HL-60 (cell line): ENCODE data around the gene QRICH1.

Experiments used
- GABPA ChIP-seq: IDR thresholded peaks from 2 replicates; pipeline ENCODE4 v1.6.1; 2012; ENCODE audit warnings: low read depth
- POLR2AphosphoS5 ChIP-seq: IDR thresholded peaks from 2 replicates; pipeline ENCODE4 v1.6.1; 2012; ENCODE audit warnings: low read depth
- REST ChIP-seq: IDR thresholded peaks from 2 replicates; pipeline ENCODE4 v1.6.1; 2012; ENCODE audit warnings: low read depth; ENCODE audit not compliant: insufficient replicate concordance
- TF ChIP-seq, protein P1 (sequence below): IDR thresholded peaks from one replicate; pipeline ENCODE4 v1.5.1; 2011; ENCODE audit warnings: low read length, control low read depth, inconsistent platforms; ENCODE audit not compliant: insufficient read depth

DNA sequence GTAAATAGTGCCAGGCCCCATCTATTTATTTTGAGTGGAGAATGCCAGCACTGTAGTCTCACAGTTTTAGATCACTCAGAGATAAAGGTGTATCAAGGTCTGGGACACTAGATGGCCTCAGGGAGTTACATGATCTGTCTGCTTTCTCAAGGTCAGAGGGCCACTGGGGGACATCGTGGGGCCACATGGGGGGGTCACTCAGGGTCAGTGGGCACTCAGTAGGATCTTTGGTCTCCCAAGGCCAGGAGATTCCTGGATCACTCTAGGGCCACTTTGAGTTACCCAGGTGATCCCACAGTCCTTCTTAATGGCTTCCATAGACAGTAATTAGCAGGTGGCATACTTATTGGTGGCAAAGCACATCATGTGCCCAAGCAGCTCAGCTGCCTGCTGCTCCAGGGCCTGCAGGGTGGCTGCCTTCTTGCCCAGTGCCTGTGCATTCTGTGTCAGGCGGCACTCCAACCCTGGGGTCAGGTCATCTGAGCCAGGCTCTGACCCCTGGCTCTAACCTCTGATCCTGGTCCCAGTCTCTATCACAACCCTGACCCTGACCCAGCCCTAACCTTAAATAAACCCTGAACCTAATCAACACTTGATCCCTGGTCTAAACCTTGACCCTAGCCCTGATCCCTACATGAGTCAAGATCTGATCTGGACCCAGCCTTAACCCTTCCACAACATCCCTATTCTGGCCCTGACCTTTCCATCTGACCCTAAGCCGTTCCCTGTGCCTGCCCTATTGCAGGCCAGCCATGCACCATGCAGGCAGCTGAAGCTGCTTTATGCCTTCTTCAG lies 40.8 kb upstream of the QRICH1 start:
- no peak for TF ChIP-seq GABPA
- TF ChIP-seq, protein P1, sequence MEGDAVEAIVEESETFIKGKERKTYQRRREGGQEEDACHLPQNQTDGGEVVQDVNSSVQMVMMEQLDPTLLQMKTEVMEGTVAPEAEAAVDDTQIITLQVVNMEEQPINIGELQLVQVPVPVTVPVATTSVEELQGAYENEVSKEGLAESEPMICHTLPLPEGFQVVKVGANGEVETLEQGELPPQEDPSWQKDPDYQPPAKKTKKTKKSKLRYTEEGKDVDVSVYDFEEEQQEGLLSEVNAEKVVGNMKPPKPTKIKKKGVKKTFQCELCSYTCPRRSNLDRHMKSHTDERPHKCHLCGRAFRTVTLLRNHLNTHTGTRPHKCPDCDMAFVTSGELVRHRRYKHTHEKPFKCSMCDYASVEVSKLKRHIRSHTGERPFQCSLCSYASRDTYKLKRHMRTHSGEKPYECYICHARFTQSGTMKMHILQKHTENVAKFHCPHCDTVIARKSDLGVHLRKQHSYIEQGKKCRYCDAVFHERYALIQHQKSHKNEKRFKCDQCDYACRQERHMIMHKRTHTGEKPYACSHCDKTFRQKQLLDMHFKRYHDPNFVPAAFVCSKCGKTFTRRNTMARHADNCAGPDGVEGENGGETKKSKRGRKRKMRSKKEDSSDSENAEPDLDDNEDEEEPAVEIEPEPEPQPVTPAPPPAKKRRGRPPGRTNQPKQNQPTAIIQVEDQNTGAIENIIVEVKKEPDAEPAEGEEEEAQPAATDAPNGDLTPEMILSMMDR = no peak
- TF ChIP-seq REST = no peak
- no peak for TF ChIP-seq POLR2AphosphoS5
